GM12878 (cell line): Measurements from ENCODE around the gene IMMP2L. TPM values are rescaled to one million over a fixed set of nuclear protein-coding genes. Genes with fewer than 3 reads are reported as not detected.

Experiments used
- ATAC-seq: fragments of 200-7000 bp; cut with Tn5 transposase; 3 replicates; pipeline ENCODE4 v1.9.1; 2020; ENCODE audit warnings: mild to moderate bottlenecking, moderate library complexity
- BruUV-seq: library from RNA; stranded (reverse); fragments of 400-500 nt; replicated peaks from 2 replicates; lab custom pipeline; 2021; lab: Mats Ljungman, UMichigan
- CTCF ChIA-PET: fragments of 300-600 bp; sonication (Branson Sonifier 250); formaldehyde crosslinking; extraction: SDS; loops from one replicate; lab custom pipeline; 2021; ENCODE audit warnings: inconsistent platforms; lab: Yijun Ruan, JAX
- POLR2A ChIA-PET: fragments of 350-600 bp; formaldehyde crosslinking; extraction: SDS; loops from one replicate; lab custom pipeline; 2021; ENCODE audit warnings: inconsistent platforms; lab: Charles Lee
- RAD21 ChIA-PET: fragments of 300-600 bp; sonication (Branson Sonifier 250); formaldehyde crosslinking; loops from one replicate; lab custom pipeline; 2023; ENCODE audit warnings: antibody characterized with exemption; ENCODE audit not compliant: unreplicated experiment; lab: Charles Lee
- SMC1A ChIA-PET: fragments of 300-600 bp; sonication (Branson Sonifier 250); formaldehyde crosslinking; loops from one replicate; lab custom pipeline; 2023; ENCODE audit not compliant: unreplicated experiment, uncharacterized antibody; lab: Charles Lee
- DNase-seq: peaks from one replicate; pipeline ENCODE4 v3.0.0-alpha.2; 2011; ENCODE audit warnings: low read depth, low spot score
- FAIRE-seq: peaks from 3 replicates; lab custom pipeline; 2011; peaks lifted over from hg19 to GRCh38; lab: Jason Lieb, UNC
- H2AFZ ChIP-seq: 2 replicates; pipeline ENCODE4 v1.6.0; 2011; ENCODE audit warnings: low read depth, low read length, control low read depth; ENCODE audit not compliant: control insufficient read depth
- H3K27ac ChIP-seq: 2 replicates; pipeline ENCODE4 v1.5.1; 2011; ENCODE audit warnings: control low read depth; ENCODE audit not compliant: control insufficient read depth, insufficient read depth
- H3K27me3 ChIP-seq, 2 experiments: replicated peaks in 1 of 2; 2 replicates each; pipeline versions ENCODE4 v1.6.0 to v1.6.1; 2011; ENCODE audit warnings: low read length in 1 of 2; ENCODE audit not compliant: control insufficient read depth in 2 of 2, insufficient read depth in 2 of 2
- H3K36me3 ChIP-seq, 2 experiments: 2 replicates each; pipeline ENCODE4 v1.5.1; 2011; ENCODE audit warnings: low read length in 1 of 2; ENCODE audit not compliant: control insufficient read depth in 2 of 2, insufficient read depth in 2 of 2
- H3K4me1 ChIP-seq: 2 replicates; pipeline ENCODE4 v1.6.1; 2011; ENCODE audit warnings: mild to moderate bottlenecking, low read length, moderate library complexity, mixed read lengths; ENCODE audit not compliant: control insufficient read depth, insufficient read depth
- H3K4me2 ChIP-seq: 2 replicates; pipeline ENCODE4 v1.6.0; 2011; ENCODE audit warnings: control low read depth; ENCODE audit not compliant: control insufficient read depth, insufficient read depth
- H3K4me3 ChIP-seq: fragments of 200-600 bp; sonication (generic); 2 replicates; pipeline ENCODE4 v1.5.1; 2016
- H3K79me2 ChIP-seq: 2 replicates; pipeline ENCODE4 v1.6.0; 2011; ENCODE audit warnings: low read length; ENCODE audit not compliant: control insufficient read depth, insufficient read depth
- H3K9ac ChIP-seq: 2 replicates; pipeline ENCODE4 v1.8.0; 2011; ENCODE audit warnings: low read length, control low read depth, mixed read lengths; ENCODE audit not compliant: control insufficient read depth, insufficient read depth
- H3K9me3 ChIP-seq: replicated peaks from 3 replicates; pipeline ENCODE4 v1.5.1; 2011; ENCODE audit warnings: mild to moderate bottlenecking, low read length; ENCODE audit not compliant: control insufficient read depth, insufficient read depth
- H4K20me1 ChIP-seq: 2 replicates; pipeline ENCODE4 v1.6.0; 2011; ENCODE audit not compliant: control insufficient read depth, insufficient read depth
- BCLAF1 ChIP-seq: fragments of 450-650 bp; IDR thresholded peaks from 2 replicates; pipeline ENCODE4 v1.6.1; 2017; ENCODE audit warnings: antibody characterized with exemption, mild to moderate bottlenecking, moderate library complexity
- CHD2 ChIP-seq: IDR thresholded peaks from 2 replicates; pipeline ENCODE4 v1.6.1; 2011; ENCODE audit warnings: low read depth, low read length, improper control_type of control experiment, borderline replicate concordance
- EED ChIP-seq: sonication (generic); IDR thresholded peaks from 2 replicates; pipeline ENCODE4 v1.6.1; 2016; ENCODE audit warnings: antibody characterized with exemption, low read depth
- IRF5 ChIP-seq: fragments of 450-650 bp; IDR thresholded peaks from 2 replicates; pipeline ENCODE4 v1.6.1; 2017; ENCODE audit warnings: borderline replicate concordance
- MEF2A ChIP-seq: IDR thresholded peaks from 2 replicates; pipeline ENCODE4 v1.6.1; 2011; ENCODE audit warnings: low read depth, mild to moderate bottlenecking, low read length, moderate library complexity; ENCODE audit not compliant: insufficient read depth
- MTA2 ChIP-seq: fragments of 450-650 bp; IDR thresholded peaks from 2 replicates; pipeline ENCODE4 v1.6.1; 2016; ENCODE audit warnings: low read depth, mild to moderate bottlenecking, moderate library complexity
- PAX5 ChIP-seq: IDR thresholded peaks from 2 replicates; pipeline ENCODE4 v1.6.1; 2011; ENCODE audit warnings: low read depth, low read length, borderline replicate concordance
- POU2F2 ChIP-seq: IDR thresholded peaks from 3 replicates; pipeline ENCODE4 v1.6.1; 2011; ENCODE audit warnings: low read depth, mild to moderate bottlenecking, low read length, borderline replicate concordance
- RELA ChIP-seq: fragments of 450-650 bp; IDR thresholded peaks from 2 replicates; pipeline ENCODE4 v1.8.0; 2014; ENCODE audit warnings: borderline replicate concordance; ENCODE audit not compliant: partially characterized antibody
- SREBF1 ChIP-seq: IDR thresholded peaks from 2 replicates; pipeline ENCODE4 v1.6.1; 2012; ENCODE audit warnings: mild to moderate bottlenecking, low read length
- STAT1 ChIP-seq: fragments of 450-650 bp; conservative IDR thresholded peaks from 2 replicates; pipeline ENCODE4 v1.6.1; 2014; ENCODE audit warnings: antibody characterized with exemption, mild to moderate bottlenecking
- TCF12 ChIP-seq: IDR thresholded peaks from 2 replicates; pipeline ENCODE4 v1.6.1; 2011; ENCODE audit warnings: low read depth, mild to moderate bottlenecking, low read length
- ZBTB33 ChIP-seq: fragments of 450-650 bp; IDR thresholded peaks from 2 replicates; pipeline ENCODE4 v1.6.1; 2017; ENCODE audit warnings: mild to moderate bottlenecking
- WGBS: methylation state at CpG from one replicate; pipeline ENCODE4 v1.1.6; 2016; ENCODE audit warnings: low lambda C conversion rate; ENCODE audit not compliant: insufficient replicate concordance, insufficient coverage; ENCODE audit errors: missing lambda C conversion rate; 5-methylcytosine and 5-hydroxymethylcytosine counted together
- in situ Hi-C: fragments of 300-500 bp; cut with MboI; formaldehyde crosslinking; loops from 9 replicates; pipeline ENCODE4 v1.14.3; 2018; ENCODE audit warnings: mixed read lengths
- intact Hi-C: fragments of 100-400 bp; cut with micrococcal nuclease; formaldehyde crosslinking; loops from one replicate; pipeline ENCODE4 v1.14.2; 2022; ENCODE audit not compliant: unreplicated experiment
- polyA plus RNA-seq, 11 experiments: library from polyadenylated mRNA; depleted of rRNA in 4 of 11; unstranded in 6 of 11; stranded (reverse) in 5 of 11; fragments of >200 nt; fragmentation: Nextera tagmentation in 4 of 11; fragmentation: Illumina TruSeq in 1 of 11; extraction: Ambion mirVana in 4 of 11; extraction: Trizol in 1 of 11; gene quantifications; 1 replicate in 1 of 11; 2 replicates in 10 of 11; pipeline versions ENCODE4 v1.2.1 to v1.2.3, GENCODE V29; 2011 to 2016; ENCODE audit warnings: inconsistent platforms in 2 of 11, missing spikeins in 2 of 11, low read depth in 1 of 11
- total RNA-seq, 4 experiments: library from RNA; depleted of rRNA in 3 of 4; stranded (reverse); fragments of >200 nt in 3 of 4; fragmentation: Illumina TruSeq in 1 of 4; extraction: Trizol in 1 of 4; gene quantifications; 2 replicates each; pipeline versions ENCODE4 v1.2.1 to v1.2.3, GENCODE V29; 2013 to 2021
- TF ChIP-seq, protein P1 (sequence below): IDR thresholded peaks from 2 replicates; pipeline ENCODE4 v1.6.1; 2011; ENCODE audit warnings: borderline replicate concordance, low read depth, mild to moderate bottlenecking, moderate library complexity, low read length; ENCODE audit not compliant: insufficient read depth, poor library complexity, severe bottlenecking

Gene IMMP2L
- total and polyA plus RNA-seq, 10 of the 15 experiments (the other 5 are each of a cell fraction or from before 2014, with no cell fraction given) = 12.6 to 46.3 (median 19.6) TPM

GRCh38 chr7:111509288-111509687, 53.0 kb downstream of the IMMP2L start:
- ChIA-PET CTCF (interaction anchor here (1.3 to 2.6 kb wide), 3 partner anchors 10 to 52 kb away, joined by 3 to 18 read pairs (median 5); partner anchors contain the start of gene IMMP2L), SMC1A (interaction anchor here (0.8 to 3.2 kb wide), 10 partner anchors 9 to 415 kb away, joined by 3 to 15 read pairs (median 6); no protein-coding TSS in a partner anchor), POLR2A (interaction anchor here (1.0 kb wide), 1 partner anchor 415 kb away, joined by 3 read pairs; no protein-coding TSS in a partner anchor), RAD21 (interaction anchor here (2.3 kb wide), 1 partner anchor 52 kb away, joined by 16 read pairs; the partner anchor contains the start of gene IMMP2L)
- BruUV-seq = no TSS peak
- FAIRE-seq (no peak), DNase-seq (no peak), ATAC-seq (no peak; the same call in 2 of the 3 replicates)
- Histone ChIP-seq H4K20me1 (no peaks in the 10 kb centered on the region), H3K79me2 (no peaks in the 10 kb centered on the region), H3K9me3 (no peaks in the 10 kb centered on the region), H3K4me3 (no peak overlapping the region), H3K9ac (no peak overlapping the region), H3K4me2 (no peak overlapping the region), H2AFZ (no peak overlapping the region), H3K27ac (no peak overlapping the region), H3K27me3 (no peaks in the 10 kb centered on the region), H3K4me1 (no peaks in the 10 kb centered on the region), H3K36me3 (no peaks in the 10 kb centered on the region)
- no peak for TF ChIP-seq POU2F2
- no peak for TF ChIP-seq CHD2
- no peak for TF ChIP-seq IRF5
- no peak for TF ChIP-seq MEF2A
- no peak for TF ChIP-seq MTA2
- no peak for TF ChIP-seq STAT1
- TF ChIP-seq, protein P1, sequence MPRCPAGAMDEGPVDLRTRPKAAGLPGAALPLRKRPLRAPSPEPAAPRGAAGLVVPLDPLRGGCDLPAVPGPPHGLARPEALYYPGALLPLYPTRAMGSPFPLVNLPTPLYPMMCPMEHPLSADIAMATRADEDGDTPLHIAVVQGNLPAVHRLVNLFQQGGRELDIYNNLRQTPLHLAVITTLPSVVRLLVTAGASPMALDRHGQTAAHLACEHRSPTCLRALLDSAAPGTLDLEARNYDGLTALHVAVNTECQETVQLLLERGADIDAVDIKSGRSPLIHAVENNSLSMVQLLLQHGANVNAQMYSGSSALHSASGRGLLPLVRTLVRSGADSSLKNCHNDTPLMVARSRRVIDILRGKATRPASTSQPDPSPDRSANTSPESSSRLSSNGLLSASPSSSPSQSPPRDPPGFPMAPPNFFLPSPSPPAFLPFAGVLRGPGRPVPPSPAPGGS = no peak
- TF ChIP-seq RELA = no peak
- no peak for TF ChIP-seq TCF12
- no peak for TF ChIP-seq SREBF1
- no peak for TF ChIP-seq ZBTB33
- TF ChIP-seq PAX5 = no peak
- no peak for TF ChIP-seq BCLAF1
- TF ChIP-seq EED = no peak
- WGBS = 47% methylated on average over 1 of the region's 1 CpG
- in situ Hi-C loops (no loop called here), intact Hi-C loops (no loop called here)
